IMR-90 (cell line): ENCODE measurements around the gene UROD. TPM values are rescaled to one million over a fixed set of nuclear protein-coding genes. Genes with fewer than 3 reads are reported as not detected.

ENCODE experiments used
- ATAC-seq: fragments of 200-7000 bp; cut with Tn5 transposase; 2 replicates; pipeline ENCODE4 v1.9.1; 2020; ENCODE audit warnings: low read depth, mild to moderate bottlenecking, moderate library complexity
- BruUV-seq: library from RNA; stranded (reverse); fragments of 400-500 nt; replicated peaks from 2 replicates; lab custom pipeline; 2021; lab: Mats Ljungman, UMichigan
- CTCF ChIA-PET: fragments of 300-600 bp; formaldehyde crosslinking; extraction: SDS; loops from one replicate; lab custom pipeline; 2021; ENCODE audit warnings: antibody characterized with exemption; lab: Yijun Ruan, JAX
- POLR2A ChIA-PET: fragments of 300-600 bp; sonication (Branson Sonifier 250); formaldehyde crosslinking; loops from one replicate; lab custom pipeline; 2022; ENCODE audit warnings: antibody characterized with exemption; ENCODE audit not compliant: unreplicated experiment; lab: Charles Lee
- DNase-seq: peaks from one replicate; pipeline ENCODE4 v3.0.0; 2013
- H2AFZ ChIP-seq: replicated peaks from 2 replicates; pipeline ENCODE3; 2013; ENCODE audit warnings: low read length, mild to moderate bottlenecking; ENCODE audit not compliant: poor library complexity
- H2AK5ac ChIP-seq: 2 replicates; pipeline ENCODE4 v1.6.1; 2013; ENCODE audit warnings: low read depth, low read length, inconsistent platforms
- H2AK9ac ChIP-seq: replicated peaks from 2 replicates; pipeline ENCODE3; 2013; ENCODE audit warnings: mild to moderate bottlenecking, low read depth, low read length, moderate library complexity; ENCODE audit not compliant: poor library complexity
- H2BK120ac ChIP-seq: 2 replicates; pipeline ENCODE4 v1.6.1; 2013; ENCODE audit warnings: low read depth, low read length, inconsistent platforms
- H2BK15ac ChIP-seq: 3 replicates; pipeline ENCODE4 v1.6.1; 2013; ENCODE audit warnings: low read depth, low read length, inconsistent platforms
- H2BK20ac ChIP-seq: 2 replicates; pipeline ENCODE4 v1.6.1; 2013; ENCODE audit warnings: low read depth, mild to moderate bottlenecking, inconsistent platforms, low read length, moderate library complexity
- H2BK5ac ChIP-seq: 2 replicates; pipeline ENCODE4 v1.6.1; 2013; ENCODE audit warnings: mild to moderate bottlenecking, low read depth, low read length, inconsistent platforms; ENCODE audit not compliant: poor library complexity, severe bottlenecking
- H3K14ac ChIP-seq: replicated peaks from 2 replicates; pipeline ENCODE4 v1.6.1; 2013; ENCODE audit warnings: low read depth, low read length, inconsistent platforms
- H3K18ac ChIP-seq: 2 replicates; pipeline ENCODE4 v1.6.1; 2013; ENCODE audit warnings: low read depth, low read length, control low read depth
- H3K23ac ChIP-seq: 2 replicates; pipeline ENCODE4 v1.6.1; 2013; ENCODE audit warnings: low read depth, low read length, inconsistent platforms
- H3K27ac ChIP-seq: 2 replicates; pipeline ENCODE4 v1.5.1; 2013; ENCODE audit warnings: mild to moderate bottlenecking, control low read depth, low read length; ENCODE audit not compliant: insufficient read depth
- H3K27me3 ChIP-seq: 2 replicates; pipeline ENCODE4 v1.6.1; 2013; ENCODE audit warnings: low read length; ENCODE audit not compliant: control insufficient read depth, insufficient read depth
- H3K36me3 ChIP-seq: 2 replicates; pipeline ENCODE4 v1.6.1; 2013; ENCODE audit warnings: low read length, mixed read lengths; ENCODE audit not compliant: control insufficient read depth, insufficient read depth
- H3K4ac ChIP-seq: 2 replicates; pipeline ENCODE4 v1.6.1; 2013; ENCODE audit warnings: low read depth, low read length, inconsistent platforms
- H3K4me1 ChIP-seq: 2 replicates; pipeline ENCODE4 v1.6.1; 2013; ENCODE audit warnings: low read length, mixed read lengths; ENCODE audit not compliant: control insufficient read depth, insufficient read depth
- H3K4me2 ChIP-seq: 2 replicates; pipeline ENCODE4 v1.6.1; 2013; ENCODE audit warnings: low read depth, mild to moderate bottlenecking, control low read depth, low read length, moderate library complexity
- H3K4me3 ChIP-seq: 2 replicates; pipeline ENCODE4 v1.5.1; 2013; ENCODE audit warnings: low read depth, mild to moderate bottlenecking, control low read depth, low read length, moderate library complexity; ENCODE audit not compliant: insufficient read depth
- H3K56ac ChIP-seq: 2 replicates; pipeline ENCODE4 v1.6.1; 2013; ENCODE audit warnings: low read length, inconsistent platforms; ENCODE audit not compliant: insufficient read depth; ENCODE audit errors: extremely low read depth
- H3K79me1 ChIP-seq, 2 experiments: 2 replicates each; pipeline ENCODE4 v1.6.1; 2013; ENCODE audit warnings: low read length in 2 of 2, inconsistent platforms in 1 of 2, low read depth in 1 of 2
- H3K9ac ChIP-seq: 2 replicates; pipeline ENCODE4 v1.6.1; 2013; ENCODE audit warnings: low read depth, low read length, control low read depth
- H3K9me1 ChIP-seq: 2 replicates; pipeline ENCODE4 v1.6.1; 2013; ENCODE audit warnings: low read length, inconsistent platforms; ENCODE audit not compliant: insufficient read depth
- H3K9me3 ChIP-seq: 2 replicates; pipeline ENCODE4 v1.6.1; 2013; ENCODE audit warnings: low read length; ENCODE audit not compliant: control insufficient read depth, insufficient read depth
- H4K20me1 ChIP-seq: 2 replicates; pipeline ENCODE4 v1.6.1; 2013; ENCODE audit warnings: low read length, inconsistent platforms; ENCODE audit not compliant: insufficient read depth
- H4K5ac ChIP-seq: 2 replicates; pipeline ENCODE4 v1.6.1; 2013; ENCODE audit warnings: mild to moderate bottlenecking, low read depth, low read length, control low read depth
- H4K8ac ChIP-seq, 2 experiments: 2 replicates each; pipeline ENCODE4 v1.6.1; 2013; ENCODE audit warnings: low read depth in 2 of 2, low read length in 2 of 2, control low read depth in 1 of 2, inconsistent platforms in 1 of 2
- H4K91ac ChIP-seq: 2 replicates; pipeline ENCODE4 v1.6.1; 2013; ENCODE audit warnings: low read depth, low read length, inconsistent platforms; ENCODE audit not compliant: insufficient read depth
- BHLHE40 ChIP-seq: fragments of 150-350 bp; IDR thresholded peaks from 2 replicates; pipeline ENCODE4 v1.6.1; 2016; ENCODE audit warnings: mild to moderate bottlenecking, low read depth, low read length
- CEBPB ChIP-seq: IDR thresholded peaks from 2 replicates; pipeline ENCODE4 v1.6.1; 2012; ENCODE audit warnings: low read depth, low read length, improper control_type of control experiment
- CHD1 ChIP-seq: IDR thresholded peaks from 2 replicates; pipeline ENCODE4 v1.6.1; 2012; ENCODE audit warnings: low read depth, low read length, improper control_type of control experiment
- FOS ChIP-seq: fragments of 150-350 bp; IDR thresholded peaks from 2 replicates; pipeline ENCODE4 v1.6.1; 2016; ENCODE audit warnings: low read depth, low read length
- MAFK ChIP-seq: IDR thresholded peaks from 2 replicates; pipeline ENCODE4 v1.6.1; 2012; ENCODE audit warnings: low read depth, low read length, improper control_type of control experiment
- MAZ ChIP-seq: IDR thresholded peaks from 2 replicates; pipeline ENCODE4 v1.6.1; 2012; ENCODE audit warnings: low read depth, mild to moderate bottlenecking, low read length, improper control_type of control experiment, moderate library complexity, borderline replicate concordance
- MXI1 ChIP-seq: IDR thresholded peaks from 2 replicates; pipeline ENCODE4 v1.6.1; 2012; ENCODE audit warnings: low read depth, mild to moderate bottlenecking, low read length, moderate library complexity, borderline replicate concordance
- NFE2L2 ChIP-seq: fragments of 150-350 bp; IDR thresholded peaks from 2 replicates; pipeline ENCODE4 v1.6.1; 2016; ENCODE audit warnings: low read depth, mild to moderate bottlenecking, low read length
- POLR2A ChIP-seq: IDR thresholded peaks from 2 replicates; pipeline ENCODE4 v1.6.1; 2012; ENCODE audit warnings: mild to moderate bottlenecking, low read depth, low read length
- RAD21 ChIP-seq: IDR thresholded peaks from 2 replicates; pipeline ENCODE4 v1.6.1; 2012; ENCODE audit warnings: low read length, improper control_type of control experiment
- RCOR1 ChIP-seq: IDR thresholded peaks from 2 replicates; pipeline ENCODE4 v1.6.1; 2012; ENCODE audit warnings: mild to moderate bottlenecking, low read length, improper control_type of control experiment; ENCODE audit not compliant: insufficient replicate concordance
- RFX5 ChIP-seq: IDR thresholded peaks from 2 replicates; pipeline ENCODE4 v1.8.0; 2012; ENCODE audit warnings: low read depth, mild to moderate bottlenecking, low read length, moderate library complexity
- SMC3 ChIP-seq: fragments of 150-350 bp; IDR thresholded peaks from 2 replicates; pipeline ENCODE4 v1.6.1; 2016; ENCODE audit warnings: low read depth, mild to moderate bottlenecking, antibody characterized with exemption, low read length, moderate library complexity
- WGBS, 2 experiments: methylation state at CpG; one replicate each; pipeline versions ENCODE4 v1.1.5 to v1.1.7; 2013; ENCODE audit warnings: missing lambda C conversion rate in 2 of 2; ENCODE audit not compliant: insufficient read length in 1 of 2; ENCODE audit errors: extremely low coverage in 2 of 2; 5-methylcytosine and 5-hydroxymethylcytosine counted together
- dilution Hi-C: fragments of 300-500 bp; cut with HindIII; formaldehyde crosslinking; loops from one replicate; pipeline ENCODE4 v1.14.3; 2018; ENCODE audit warnings: low sequenced_read_pairs; ENCODE audit not compliant: unreplicated experiment
- in situ Hi-C: fragments of 300-500 bp; cut with MboI; formaldehyde crosslinking; loops from 3 replicates; pipeline ENCODE4 v1.14.3; 2019; ENCODE audit warnings: low sequenced_read_pairs, inconsistent platforms, mixed read lengths
- intact Hi-C: fragments of 100-400 bp; cut with micrococcal nuclease; formaldehyde crosslinking; loops from 2 replicates; pipeline ENCODE4 v1.10.0; 2022
- polyA plus RNA-seq, 3 experiments: library from polyadenylated mRNA; depleted of rRNA; stranded (reverse); fragments of >200 nt; gene quantifications; 2 replicates each; pipeline ENCODE4 v1.2.3, GENCODE V29; 2012; ENCODE audit warnings: low replicate concordance in 1 of 3
- total RNA-seq: library from RNA; depleted of rRNA; stranded (reverse); fragments of >200 nt; gene quantifications from 2 replicates; pipeline ENCODE4 v1.2.3, GENCODE V29; 2012
- TF ChIP-seq, protein P1 (sequence below): fragments of 150-350 bp; IDR thresholded peaks from 2 replicates; pipeline ENCODE4 v1.6.1; 2017; ENCODE audit warnings: mild to moderate bottlenecking, antibody characterized with exemption, low read length, low read depth
- TF ChIP-seq, protein P2 (sequence below): conservative IDR thresholded peaks from 2 replicates; pipeline ENCODE4 v1.5.1; 2012; ENCODE audit warnings: mild to moderate bottlenecking, low read depth, low read length, improper control_type of control experiment
- TF ChIP-seq, protein P3 (sequence below): fragments of 150-350 bp; IDR thresholded peaks from 2 replicates; pipeline ENCODE4 v1.6.1; 2016; ENCODE audit warnings: low read depth, mild to moderate bottlenecking, low read length, moderate library complexity, borderline replicate concordance

UROD gene
- total and polyA plus RNA-seq, 2 of the 4 experiments (the other 2 are of a cell fraction), result 220 to 224 TPM

DNA sequence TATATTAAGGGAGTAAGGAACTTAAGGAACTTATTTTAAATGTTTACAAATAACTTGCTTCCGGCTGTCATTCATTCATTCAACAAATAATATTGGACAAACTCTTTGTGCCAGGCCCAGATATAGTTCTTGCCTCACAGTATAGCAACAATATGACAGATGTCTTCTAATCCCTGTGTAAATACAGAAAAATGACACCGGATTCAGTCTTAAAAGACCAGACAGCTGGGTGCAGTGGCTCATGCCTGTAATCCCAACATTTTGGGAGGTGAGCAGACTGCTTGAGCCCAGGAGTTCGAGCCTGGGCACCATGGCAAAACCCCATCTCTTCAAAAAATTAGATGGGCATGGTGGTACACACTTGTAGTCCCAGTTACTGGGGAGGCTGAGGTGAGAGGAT lies 49.3 kb upstream of the UROD start:
- intact Hi-C loops (no loop called here), dilution Hi-C loops (no loop called here), in situ Hi-C loops (no loop called here)
- H2BK20ac ChIP-seq, result no peak overlapping the region
- no peak overlapping the region for H4K91ac ChIP-seq
- H3K9ac ChIP-seq, result no peak overlapping the region
- no peaks in the 10 kb centered on the region for H3K9me1 ChIP-seq
- H3K27ac ChIP-seq, result no peak overlapping the region
- no peak overlapping the region for H3K23ac ChIP-seq
- H3K9me3 ChIP-seq, result no peaks in the 10 kb centered on the region
- H3K4me2 ChIP-seq, result no peak overlapping the region
- no TSS peak for BruUV-seq
- POLR2A ChIA-PET, result no interaction called here
- H2BK120ac ChIP-seq, result no peak overlapping the region
- no peaks in the 10 kb centered on the region for H3K27me3 ChIP-seq
- DNase-seq (no peak), ATAC-seq (no peak)
- no peak overlapping the region for H2AK9ac ChIP-seq
- H3K18ac ChIP-seq, result no peak overlapping the region
- TF ChIP-seq SMC3 (no peak), RAD21 (no peak), RFX5 (no peak), NFE2L2 (no peak), FOS (no peak), MXI1 (no peak), BHLHE40 (no peak), MAFK (no peak), POLR2A (no peak), RCOR1 (no peak), CHD1 (no peak), MAZ (no peak), CEBPB (no peak)
- TF ChIP-seq, protein P1, sequence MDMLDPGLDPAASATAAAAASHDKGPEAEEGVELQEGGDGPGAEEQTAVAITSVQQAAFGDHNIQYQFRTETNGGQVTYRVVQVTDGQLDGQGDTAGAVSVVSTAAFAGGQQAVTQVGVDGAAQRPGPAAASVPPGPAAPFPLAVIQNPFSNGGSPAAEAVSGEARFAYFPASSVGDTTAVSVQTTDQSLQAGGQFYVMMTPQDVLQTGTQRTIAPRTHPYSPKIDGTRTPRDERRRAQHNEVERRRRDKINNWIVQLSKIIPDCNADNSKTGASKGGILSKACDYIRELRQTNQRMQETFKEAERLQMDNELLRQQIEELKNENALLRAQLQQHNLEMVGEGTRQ, result no peak
- TF ChIP-seq, protein P2, sequence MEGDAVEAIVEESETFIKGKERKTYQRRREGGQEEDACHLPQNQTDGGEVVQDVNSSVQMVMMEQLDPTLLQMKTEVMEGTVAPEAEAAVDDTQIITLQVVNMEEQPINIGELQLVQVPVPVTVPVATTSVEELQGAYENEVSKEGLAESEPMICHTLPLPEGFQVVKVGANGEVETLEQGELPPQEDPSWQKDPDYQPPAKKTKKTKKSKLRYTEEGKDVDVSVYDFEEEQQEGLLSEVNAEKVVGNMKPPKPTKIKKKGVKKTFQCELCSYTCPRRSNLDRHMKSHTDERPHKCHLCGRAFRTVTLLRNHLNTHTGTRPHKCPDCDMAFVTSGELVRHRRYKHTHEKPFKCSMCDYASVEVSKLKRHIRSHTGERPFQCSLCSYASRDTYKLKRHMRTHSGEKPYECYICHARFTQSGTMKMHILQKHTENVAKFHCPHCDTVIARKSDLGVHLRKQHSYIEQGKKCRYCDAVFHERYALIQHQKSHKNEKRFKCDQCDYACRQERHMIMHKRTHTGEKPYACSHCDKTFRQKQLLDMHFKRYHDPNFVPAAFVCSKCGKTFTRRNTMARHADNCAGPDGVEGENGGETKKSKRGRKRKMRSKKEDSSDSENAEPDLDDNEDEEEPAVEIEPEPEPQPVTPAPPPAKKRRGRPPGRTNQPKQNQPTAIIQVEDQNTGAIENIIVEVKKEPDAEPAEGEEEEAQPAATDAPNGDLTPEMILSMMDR, result no peak
- TF ChIP-seq, protein P3, sequence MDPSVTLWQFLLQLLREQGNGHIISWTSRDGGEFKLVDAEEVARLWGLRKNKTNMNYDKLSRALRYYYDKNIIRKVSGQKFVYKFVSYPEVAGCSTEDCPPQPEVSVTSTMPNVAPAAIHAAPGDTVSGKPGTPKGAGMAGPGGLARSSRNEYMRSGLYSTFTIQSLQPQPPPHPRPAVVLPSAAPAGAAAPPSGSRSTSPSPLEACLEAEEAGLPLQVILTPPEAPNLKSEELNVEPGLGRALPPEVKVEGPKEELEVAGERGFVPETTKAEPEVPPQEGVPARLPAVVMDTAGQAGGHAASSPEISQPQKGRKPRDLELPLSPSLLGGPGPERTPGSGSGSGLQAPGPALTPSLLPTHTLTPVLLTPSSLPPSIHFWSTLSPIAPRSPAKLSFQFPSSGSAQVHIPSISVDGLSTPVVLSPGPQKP, result no peak
- H3K79me1 ChIP-seq, result peaks cover 7 to 21% of the 10 kb centered on the region in 2 experiments
- H3K14ac ChIP-seq, result no peak overlapping the region
- no peak overlapping the region for H4K5ac ChIP-seq
- no peak overlapping the region for H4K8ac ChIP-seq
- no peak overlapping the region for H2AK5ac ChIP-seq
- H3K36me3 ChIP-seq, result peaks cover 5% of the 10 kb centered on the region
- H3K4me1 ChIP-seq, result 0 out of 2 replicates have a peak, but pooled peaks cover 2% of the 10 kb centered on the region
- WGBS, 2 experiments, result no CpG with 5 or more reads among the region's 3 CpGs
- no peak overlapping the region for H3K4ac ChIP-seq
- CTCF ChIA-PET, result no interaction called here
- no peak overlapping the region for H2BK15ac ChIP-seq
- H2AFZ ChIP-seq, result no peak overlapping the region
- H3K56ac ChIP-seq, result no peak overlapping the region
- no peak overlapping the region for H3K4me3 ChIP-seq
- no peak overlapping the region for H2BK5ac ChIP-seq
- H4K20me1 ChIP-seq, result no peaks in the 10 kb centered on the region
